Measurements from ENCODE around the gene GGACT.
"Not testable (repeated sequence)": the region's sequence is repeated elsewhere in the genome, so short reads cannot be mapped to it uniquely, and the experiment has no call there.

GGACT gene

DNA sequence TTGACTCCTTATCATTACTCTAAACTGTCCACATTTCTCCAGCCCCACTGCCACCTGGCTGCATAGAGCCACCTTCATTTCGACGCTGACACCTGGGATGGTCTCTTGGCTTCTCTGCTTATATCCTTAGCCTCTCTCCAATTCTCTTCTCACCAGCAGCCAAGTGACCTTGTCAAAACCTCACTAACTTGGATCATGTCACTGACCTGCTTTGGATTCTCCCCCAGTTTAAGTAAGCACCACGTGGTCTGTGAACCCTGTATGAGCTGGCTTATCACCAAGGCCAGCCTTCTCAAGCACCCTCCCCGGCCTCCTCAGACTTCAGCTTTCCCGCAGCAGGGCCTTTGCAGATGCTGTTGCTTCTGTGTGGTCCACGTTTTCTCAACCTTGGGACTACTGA lies 12.3 kb upstream of the GGACT start:
- no peak for DNase-seq (ENCODE audit: low spot score)

- no peak for DNase-seq (ENCODE audit: low spot score)
Observed at GRCh38 chr13:100600461-100600860, 11.9 kb upstream of the GGACT start.

GRCh38 chr13:100597253-100597652 lies 8.7 kb upstream of the GGACT start:
- DNase-seq (ENCODE audit: low spot score) = no peak

GRCh38 chr13:100596516-100596915 lies 7.9 kb upstream of the GGACT start:
- no peak for DNase-seq (ENCODE audit: low spot score)

DNA sequence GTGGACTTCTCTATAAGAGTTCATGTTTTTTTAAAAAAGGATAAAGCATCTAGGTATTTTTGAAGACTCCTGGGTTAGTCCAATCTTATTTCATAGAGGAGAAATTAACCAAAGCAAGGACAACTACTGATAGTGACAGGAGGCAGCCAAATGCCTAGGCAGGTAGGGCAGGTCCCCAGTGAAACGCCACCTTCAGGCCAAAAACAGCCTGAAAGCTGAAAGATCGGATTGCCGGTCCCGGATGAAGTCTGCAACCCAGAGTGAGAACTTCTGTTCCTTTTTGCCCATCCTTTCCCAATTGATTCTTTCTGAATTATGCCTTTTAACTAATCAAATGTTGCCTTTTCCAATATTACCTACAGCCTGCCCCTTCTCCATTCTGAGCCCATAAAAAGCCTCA lies 6.1 kb upstream of the GGACT start:
- no peak for DNase-seq (ENCODE audit: low spot score)

DNA sequence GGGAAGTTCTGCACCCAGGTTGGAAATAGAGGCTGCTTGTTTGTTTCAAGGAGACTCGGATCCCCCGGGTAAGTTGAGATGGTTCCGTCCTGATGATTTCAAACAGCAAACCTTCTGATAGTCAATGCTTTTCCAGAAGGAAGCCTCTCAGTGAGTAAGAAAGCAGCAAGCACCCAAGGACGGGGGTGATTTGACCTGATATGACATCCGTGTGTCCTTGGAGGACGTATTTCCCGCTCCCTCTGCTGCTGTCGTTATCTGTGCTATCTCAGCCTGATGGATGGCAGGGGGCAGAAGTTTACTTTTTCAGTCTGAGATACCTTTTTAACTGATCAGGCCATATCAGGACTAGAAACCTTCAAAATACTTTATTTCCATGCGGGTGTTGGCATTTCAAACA lies 5.7 kb upstream of the GGACT start:
- DNase-seq (ENCODE audit: low spot score) = no peak

DNA sequence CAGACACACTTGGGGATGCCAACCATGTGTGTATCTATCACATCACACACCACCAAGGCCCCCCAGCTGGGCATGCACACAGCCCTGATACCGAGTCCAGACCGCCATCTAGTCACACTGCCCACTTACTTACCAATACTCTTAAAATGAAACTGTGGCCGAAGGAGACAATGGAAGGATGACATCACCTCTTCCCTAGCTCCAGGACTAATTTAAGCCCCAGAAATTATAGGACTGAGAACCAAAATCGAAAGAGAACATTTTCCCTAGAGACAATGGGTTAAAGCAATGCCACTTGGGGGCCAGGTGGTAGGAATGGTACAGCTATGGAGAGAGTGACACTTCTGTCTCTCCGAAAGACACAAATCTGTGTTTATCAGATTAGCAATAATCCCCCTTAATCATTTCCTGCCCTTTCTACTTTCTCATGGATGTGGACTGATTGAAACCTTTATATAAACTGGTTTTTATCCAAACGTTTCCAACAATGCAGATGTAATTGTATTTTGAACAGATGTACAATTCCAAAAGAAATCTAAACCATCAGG lies 663 bp upstream of the GGACT start:
- DNase-seq (ENCODE audit: low spot score) = no peak

GRCh38 chr13:100584896-100585295 lies 3.7 kb downstream of the GGACT start:
- no peak for DNase-seq (ENCODE audit: low spot score)

DNA sequence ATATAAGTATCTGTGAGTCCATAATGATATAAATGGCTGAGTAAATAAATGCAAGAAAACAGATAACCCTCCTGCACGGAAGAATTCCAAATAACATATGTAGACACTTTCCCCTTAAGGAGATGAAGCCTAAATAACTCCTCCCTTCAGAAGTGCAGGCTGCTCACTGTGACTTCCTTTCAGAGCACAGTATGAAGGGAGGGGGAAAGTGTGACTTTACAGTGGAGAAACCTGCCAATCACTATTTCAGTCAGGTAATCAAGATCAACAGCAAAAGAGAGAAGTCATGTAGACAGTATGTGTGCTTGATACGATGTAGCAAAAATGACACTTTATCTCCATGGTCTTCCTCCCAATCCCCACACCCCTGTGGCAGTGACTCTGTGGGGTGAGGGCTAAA lies 7.1 kb downstream of the GGACT start:
- DNase-seq (ENCODE audit: low spot score) = no peak

DNA sequence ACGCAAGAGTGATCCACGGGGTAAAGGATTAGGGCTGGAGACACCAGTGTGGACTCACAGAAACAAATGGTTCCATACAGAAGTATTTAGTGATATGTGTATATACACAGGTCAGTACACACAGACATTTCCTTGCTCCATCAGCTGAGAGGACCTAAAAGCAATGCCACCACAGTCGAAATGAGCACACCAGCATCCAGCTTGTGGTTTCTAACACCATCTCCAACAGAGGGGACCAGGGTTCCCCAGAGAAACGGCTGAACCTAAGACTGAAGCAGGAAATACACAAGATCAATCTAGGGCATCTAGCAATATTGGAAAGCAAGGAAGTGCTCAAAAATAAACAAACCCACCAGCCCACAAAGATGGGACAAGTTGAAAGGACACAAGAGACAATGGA lies 7.6 kb downstream of the GGACT start:
- DNase-seq (ENCODE audit: low spot score) = no peak

- DNase-seq (ENCODE audit: low spot score) = no peak
Observed at GRCh38 chr13:100580045-100580444, 8.5 kb downstream of the GGACT start.

GRCh38 chr13:100577239-100577638 lies 11.3 kb downstream of the GGACT start:
- DNase-seq (ENCODE audit: low spot score) = not testable (repeated sequence)

- DNase-seq (ENCODE audit: low spot score) = peak; percentile 68
Observed at GRCh38 chr13:100573121-100573520, 15.5 kb downstream of the GGACT start.

- DNase-seq (ENCODE audit: low spot score) = no peak
Observed at GRCh38 chr13:100566543-100566942, 22.0 kb downstream of the GGACT start.

DNA sequence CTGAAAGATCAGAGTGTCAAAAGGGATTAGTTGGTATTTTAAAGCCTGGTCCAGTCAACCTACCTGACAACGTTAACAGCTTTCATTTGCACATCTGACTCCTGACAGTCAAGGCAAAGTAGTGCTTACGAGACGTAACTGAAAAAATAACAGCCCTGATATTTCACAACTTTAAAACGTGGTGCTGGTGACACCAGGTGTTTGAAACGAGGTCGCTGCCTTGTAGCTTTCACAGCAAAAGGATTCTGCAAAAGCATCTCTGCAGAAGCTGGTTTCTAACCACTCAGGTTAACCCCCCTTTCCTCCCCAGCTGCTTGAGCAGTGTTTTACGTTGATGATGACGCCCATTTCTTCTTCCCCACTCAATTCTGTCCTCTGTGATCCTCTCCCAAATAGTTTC lies 23.3 kb downstream of the GGACT start:
- no peak for DNase-seq (ENCODE audit: low spot score)

GRCh38 chr13:100564444-100565223 lies 24.0 kb downstream of the GGACT start:
- DNase-seq (ENCODE audit: low spot score) = no peak

GRCh38 chr13:100563779-100564178 lies 24.8 kb downstream of the GGACT start:
- no peak for DNase-seq (ENCODE audit: low spot score)

GRCh38 chr13:100561599-100562204 lies 26.9 kb downstream of the GGACT start:
- no peak for DNase-seq (ENCODE audit: low spot score)

DNA sequence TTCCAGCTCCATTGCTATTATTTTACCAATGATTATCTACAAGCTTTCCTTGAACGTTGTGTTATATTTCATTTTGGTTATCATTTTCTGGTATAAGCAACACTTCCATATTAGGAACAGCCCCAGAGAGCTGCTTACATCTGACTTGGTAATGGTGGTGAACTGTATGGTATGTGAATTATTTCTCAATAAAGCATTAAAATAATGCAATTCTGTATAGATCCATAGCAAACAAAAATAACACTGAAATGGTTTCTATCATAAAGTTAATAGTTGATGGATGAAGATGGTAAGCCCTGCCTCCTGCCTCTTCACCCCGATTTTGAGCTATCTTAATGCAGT lies 27.5 kb downstream of the GGACT start:
- no peak for DNase-seq (ENCODE audit: low spot score)

DNA sequence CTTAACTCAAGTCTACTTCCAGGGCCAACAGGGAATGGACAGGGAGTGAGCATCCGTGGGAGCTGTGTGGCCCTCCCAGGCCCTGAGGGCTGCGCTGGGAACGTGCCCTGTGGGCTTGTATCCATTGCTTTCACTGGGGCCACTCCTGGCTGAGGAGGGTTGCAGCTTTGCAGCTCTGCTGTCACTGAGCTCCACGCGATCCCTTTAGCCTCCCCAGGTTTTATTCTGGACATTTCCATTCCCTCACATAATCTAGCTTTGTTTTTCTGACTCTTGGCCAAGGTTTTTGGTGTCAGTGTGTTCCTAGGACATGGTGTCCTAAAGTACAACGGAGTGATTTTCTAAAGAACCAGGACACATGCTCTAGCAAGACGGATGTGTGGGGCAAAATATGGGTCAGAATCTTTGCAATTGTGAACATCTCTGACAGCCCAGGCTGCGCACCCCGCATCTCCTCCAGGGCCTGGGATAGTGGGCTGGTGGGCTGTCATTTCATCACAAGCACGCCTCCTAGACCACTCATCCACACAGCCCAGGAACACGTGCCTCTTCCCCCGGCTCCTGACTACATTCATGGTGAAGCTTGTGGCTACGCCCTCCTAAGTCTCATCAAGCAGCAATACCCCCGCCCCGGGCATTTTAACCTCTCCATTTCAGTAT lies 28.0 kb downstream of the GGACT start:
- DNase-seq (ENCODE audit: low spot score) = no peak

DNA sequence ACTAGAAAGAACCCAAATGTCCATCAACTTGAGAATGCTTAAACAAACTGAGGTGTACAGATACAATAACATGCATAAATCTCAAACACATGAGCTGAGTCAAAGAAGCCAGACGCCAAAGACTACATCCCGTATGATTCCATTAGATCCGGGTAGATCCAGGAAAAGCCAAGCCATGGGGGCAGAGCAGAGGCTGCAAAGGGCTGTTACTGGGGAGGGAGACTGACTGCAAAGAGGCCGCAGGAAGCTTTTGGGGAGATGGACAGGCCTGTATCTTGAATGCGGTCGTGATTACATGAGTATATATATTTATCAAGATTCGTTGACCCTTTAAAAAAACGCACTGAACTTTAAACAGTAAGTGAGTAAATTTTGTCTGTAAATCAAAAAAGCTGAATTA lies 28.7 kb downstream of the GGACT start:
- no peak for DNase-seq (ENCODE audit: low spot score)

- no peak for DNase-seq (ENCODE audit: low spot score)
Observed at GRCh38 chr13:100552755-100553154, 35.8 kb downstream of the GGACT start.

GRCh38 chr13:100549316-100549715 lies 39.3 kb downstream of the GGACT start:
- no peak for DNase-seq (ENCODE audit: low spot score)
